Prostate gland (tissue), 2 donors: Measurements from ENCODE around the gene CARMIL1.

ENCODE experiments used
- CTCF ChIP-seq, 4 experiments: fragments of 200-600 bp in 2 of 4; fragments of 450-650 bp in 2 of 4; sonication (generic) in 2 of 4; IDR thresholded peaks; 1 replicate in 3 of 4; 2 replicates in 1 of 4; pipeline ENCODE4 v1.5.1; 2016 to 2019; ENCODE audit warnings: antibody characterized with exemption in 4 of 4, mild to moderate bottlenecking in 2 of 4, moderate library complexity in 2 of 4
- POLR2A ChIP-seq: fragments of 450-650 bp; IDR thresholded peaks from one replicate; pipeline ENCODE4 v1.6.1; 2016; ENCODE audit warnings: antibody characterized with exemption, mild to moderate bottlenecking

GRCh38 chr6:25498505-25498904 is 219.3 kb downstream of the CARMIL1 start:
- TF ChIP-seq POLR2A: no peak
- TF ChIP-seq CTCF (IDR thresholded peaks at IDR 0.05): no peak
